ENCODE data around the gene NHS.

NHS gene

DNA sequence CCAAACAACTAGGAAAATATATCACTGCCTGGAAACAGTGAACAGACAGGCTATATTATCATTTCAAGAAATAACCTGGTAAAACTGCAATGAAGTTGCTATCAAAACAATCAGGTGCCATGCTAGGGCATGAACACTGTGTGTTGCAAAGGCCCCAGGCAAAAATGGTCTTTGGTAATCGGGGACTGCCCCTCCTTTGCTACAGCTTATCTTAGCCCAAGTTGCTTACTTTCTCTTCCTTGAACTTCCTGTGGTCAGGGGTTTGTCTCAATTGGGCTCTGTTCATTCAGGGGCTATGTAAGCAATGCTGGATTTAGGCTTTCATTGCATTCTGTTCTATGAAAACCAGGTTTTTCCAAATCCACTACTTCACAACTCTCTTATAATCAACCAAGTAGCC lies 392.7 kb downstream of the NHS start:
- FAIRE-seq, result no peak
- no peak for TF ChIP-seq CTCF (IDR thresholded peaks at IDR 0.05; ENCODE audit: insufficient read depth, missing control alignments)
- no peak for DNase-seq (ENCODE audit: insufficient read length, low spot score)

- FAIRE-seq (no peak), DNase-seq (ENCODE audit: insufficient read length, low spot score) (no peak)
- TF ChIP-seq CTCF (IDR thresholded peaks at IDR 0.05; ENCODE audit: insufficient read depth, missing control alignments), result no peak
Observed at GRCh38 chrX:17768997-17769396, 394.0 kb downstream of the NHS start.

DNA sequence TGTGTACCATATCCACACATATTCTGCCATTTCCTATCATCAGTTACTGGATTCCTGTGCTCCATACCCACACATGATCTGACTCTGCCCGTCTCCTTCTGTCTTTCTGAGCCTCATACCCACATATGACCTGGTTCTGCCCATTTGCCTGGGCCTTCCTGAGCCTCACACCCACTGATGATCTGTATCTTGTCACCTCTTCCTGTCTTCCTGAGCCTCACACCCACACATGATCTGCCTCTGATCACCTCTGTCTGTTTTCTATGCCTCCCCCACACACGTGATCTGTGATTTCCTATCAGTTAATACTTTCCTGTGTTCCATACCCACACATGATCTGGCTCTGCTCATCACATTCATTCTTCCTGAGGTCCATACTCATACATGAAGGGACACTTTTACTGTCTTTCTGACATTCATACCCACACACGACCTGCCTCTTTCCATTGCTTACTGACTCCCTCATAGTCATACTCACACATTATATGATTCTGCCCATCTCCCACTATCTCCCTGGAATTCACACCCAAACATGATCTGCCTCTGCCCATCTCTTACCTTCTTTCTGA lies 394.8 kb downstream of the NHS start:
- no peak for FAIRE-seq
- no peak for TF ChIP-seq CTCF (IDR thresholded peaks at IDR 0.05; ENCODE audit: insufficient read depth, missing control alignments)

GRCh38 chrX:17773221-17773876 lies 398.3 kb downstream of the NHS start:
- DNase-seq (ENCODE audit: insufficient read length, low spot score) (no peak), FAIRE-seq (no peak)
- TF ChIP-seq CTCF (IDR thresholded peaks at IDR 0.05; ENCODE audit: insufficient read depth, missing control alignments), result no peak

More for the DNA sequence above, 394.8 kb downstream of the NHS start:
- DNase-seq (ENCODE audit: insufficient read length, low spot score), result no peak

DNA sequence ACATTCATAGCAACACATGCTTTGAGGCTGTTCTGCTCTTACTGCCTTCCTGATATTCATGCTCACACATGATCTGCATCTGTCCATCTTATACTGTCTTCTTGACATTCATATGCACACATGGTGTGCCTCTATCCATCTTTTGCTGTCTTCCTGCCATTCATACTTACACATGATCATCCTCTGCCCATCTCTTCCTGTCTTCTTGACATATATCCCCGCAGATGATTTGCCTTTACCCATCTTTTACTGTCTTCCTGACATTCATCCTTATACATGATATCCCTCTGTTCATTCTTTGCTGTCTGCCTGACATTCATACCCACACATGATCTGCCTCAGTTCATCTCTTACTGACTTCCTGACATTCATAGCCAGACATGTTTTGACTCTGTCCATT lies 399.1 kb downstream of the NHS start:
- no peak for TF ChIP-seq CTCF (IDR thresholded peaks at IDR 0.05; ENCODE audit: insufficient read depth, missing control alignments)
- DNase-seq (ENCODE audit: insufficient read length, low spot score) (no peak), FAIRE-seq (no peak)

GRCh38 chrX:17778997-17779396 lies 404.0 kb downstream of the NHS start:
- FAIRE-seq (no peak), DNase-seq (ENCODE audit: insufficient read length, low spot score) (no peak)
- no peak for TF ChIP-seq CTCF (IDR thresholded peaks at IDR 0.05; ENCODE audit: insufficient read depth, missing control alignments)

DNA sequence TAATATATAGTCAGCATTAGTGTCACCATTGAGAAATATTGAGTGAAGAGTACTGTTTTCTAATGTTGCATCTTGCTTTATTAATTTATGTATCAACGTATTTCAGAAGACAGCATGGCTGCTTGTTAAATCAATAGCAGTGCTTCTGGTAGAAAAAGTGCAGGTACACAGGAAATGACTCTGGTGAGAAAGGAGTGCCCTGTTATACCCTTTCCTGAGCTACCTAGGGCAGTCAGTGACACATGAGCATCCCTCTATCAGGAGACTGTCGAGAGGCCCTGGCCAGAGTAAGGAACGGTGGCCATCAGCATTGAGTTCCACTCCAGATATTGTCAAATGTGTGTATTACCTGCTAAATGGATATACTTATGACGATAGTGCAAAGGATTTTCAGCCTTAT lies 404.4 kb downstream of the NHS start:
- FAIRE-seq (no peak), DNase-seq (ENCODE audit: insufficient read length, low spot score) (no peak)
- TF ChIP-seq CTCF (IDR thresholded peaks at IDR 0.05; ENCODE audit: insufficient read depth, missing control alignments), result no peak

Data from D721Med (cell line).